OCI-M2 (cell line): ENCODE results near the gene ZSCAN23.

Experiments
- DNase-seq: peaks from one replicate; lab custom pipeline; 2025; ENCODE audit not compliant: unreplicated experiment; lab: John Stamatoyannopoulos, UW

The ZSCAN23 gene

DNA sequence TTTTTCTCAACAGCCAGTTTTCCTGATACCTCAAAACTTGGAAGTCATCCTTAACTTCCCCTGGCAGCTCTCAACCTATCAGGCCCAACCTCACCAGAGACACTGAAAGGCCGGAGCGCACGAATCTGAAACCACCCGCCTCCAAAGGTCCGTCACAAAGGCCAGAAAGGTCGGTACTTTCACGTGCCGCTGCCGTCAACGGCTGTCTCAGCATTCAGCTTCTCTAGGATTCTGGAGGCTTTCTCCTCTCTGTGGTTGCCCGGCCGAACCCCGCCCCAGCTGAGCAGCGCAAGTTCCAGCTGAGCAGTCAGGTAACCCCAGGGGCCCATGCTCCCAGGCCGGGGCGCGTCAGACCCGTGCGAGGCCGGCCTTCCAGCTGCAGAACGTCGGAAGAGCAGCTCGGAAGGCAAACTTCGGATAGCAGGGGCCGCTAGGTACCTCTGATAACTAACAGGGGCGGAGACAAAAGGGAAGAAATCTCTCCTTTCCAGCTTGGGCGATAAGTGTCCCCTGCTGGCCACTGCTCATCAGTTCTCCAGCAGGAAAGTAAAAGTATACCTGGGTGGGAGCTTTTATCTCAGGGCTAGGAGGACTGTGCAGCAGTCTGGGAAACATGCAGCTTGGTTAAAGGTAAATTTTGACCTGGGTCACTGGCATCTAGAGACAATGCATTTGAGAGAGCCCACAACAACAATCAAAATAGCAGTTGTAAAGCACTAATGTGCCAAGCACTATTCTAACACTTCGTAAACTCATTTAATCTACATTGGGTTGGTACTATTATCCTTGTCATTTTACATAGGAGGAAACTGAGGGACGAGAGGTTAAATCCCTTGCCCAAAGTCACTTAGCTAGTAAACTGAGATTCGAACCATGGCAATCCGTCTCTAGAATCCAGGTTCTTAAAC lies 59.8 kb downstream of the ZSCAN23 start:
- peak; percentile 91 for DNase-seq
